DMS53 (cell line): Measurements from ENCODE around the gene TMEM92.
A peak's percentile ranks its signal among the peaks of the same experiment; 100 is the strongest.
"Not testable (repeated sequence)": the region's sequence is repeated elsewhere in the genome, so short reads cannot be mapped to it uniquely, and the experiment has no call there.

Experiments
- DNase-seq: peaks from one replicate; lab custom pipeline; 2025; lab: John Stamatoyannopoulos, UW

TMEM92 gene

GRCh38 chr17:50301891-50302584 is 27.8 kb downstream of the TMEM92 start:
- peak; percentile 22 for DNase-seq

- DNase-seq = no peak
These were observed 28.8 kb downstream of the TMEM92 start for GRCh38 chr17:50303051-50303450.

- no peak for DNase-seq
These were observed 29.3 kb downstream of the TMEM92 start for GRCh38 chr17:50303596-50303995.

GRCh38 chr17:50304781-50305404 is 30.6 kb downstream of the TMEM92 start:
- no peak for DNase-seq

- DNase-seq = no peak
These were observed 33.4 kb downstream of the TMEM92 start for GRCh38 chr17:50307654-50308053.

- no peak for DNase-seq
These were observed 34.4 kb downstream of the TMEM92 start for GRCh38 chr17:50308666-50309065.

GRCh38 chr17:50310455-50311111 is 36.3 kb downstream of the TMEM92 start:
- DNase-seq = peak; percentile 22

- no peak for DNase-seq
These were observed 36.8 kb downstream of the TMEM92 start for GRCh38 chr17:50311112-50311460.

GRCh38 chr17:50311483-50311882 is 37.2 kb downstream of the TMEM92 start:
- no peak for DNase-seq

GRCh38 chr17:50312308-50312707 is 38.0 kb downstream of the TMEM92 start:
- no peak for DNase-seq

GRCh38 chr17:50314456-50315011 is 40.3 kb downstream of the TMEM92 start:
- no peak for DNase-seq

- DNase-seq = peak; percentile 22
These were observed 41.8 kb downstream of the TMEM92 start for GRCh38 chr17:50316016-50316587.

GRCh38 chr17:50316660-50317059 is 42.4 kb downstream of the TMEM92 start:
- not testable (repeated sequence) for DNase-seq

GRCh38 chr17:50317121-50317520 is 42.9 kb downstream of the TMEM92 start:
- no peak for DNase-seq

- peak; percentile 67 for DNase-seq
These were observed 44.4 kb downstream of the TMEM92 start for GRCh38 chr17:50318501-50319285.

- DNase-seq = no peak
These were observed 45.2 kb downstream of the TMEM92 start for GRCh38 chr17:50319306-50320004.

GRCh38 chr17:50322271-50322670 is 48.0 kb downstream of the TMEM92 start:
- no peak for DNase-seq

- no peak for DNase-seq
These were observed 48.8 kb downstream of the TMEM92 start for GRCh38 chr17:50323060-50323459.

- no peak for DNase-seq
These were observed 51.6 kb downstream of the TMEM92 start for GRCh38 chr17:50325906-50326305.

- no peak for DNase-seq
These were observed 52.6 kb downstream of the TMEM92 start for GRCh38 chr17:50326831-50327364.
